ENCODE data around the gene EXOSC10.
"Not testable (repeated sequence)": the region's sequence is repeated elsewhere in the genome, so short reads cannot be mapped to it uniquely, and the experiment has no call there.

The EXOSC10 gene

DNA sequence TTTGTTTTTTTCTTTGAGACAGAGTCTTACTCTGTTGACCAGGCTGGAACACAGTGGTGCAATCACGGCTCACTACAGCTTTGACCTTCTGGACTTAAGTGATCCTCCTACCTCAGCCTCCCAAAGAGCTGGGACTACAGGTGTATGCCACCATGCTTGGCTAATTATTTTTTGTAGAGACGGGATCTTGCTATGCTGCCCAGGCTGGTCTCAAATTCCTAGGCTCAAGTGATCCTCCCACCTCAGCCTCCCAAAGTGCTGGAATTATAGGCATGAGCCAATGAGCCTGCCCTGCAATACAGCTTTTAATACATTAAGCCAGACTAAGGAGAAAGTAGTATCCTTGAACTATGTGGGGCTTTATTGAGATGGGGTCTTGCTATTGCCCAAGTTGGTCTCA, 16.6 kb upstream of the EXOSC10 start:
- TF ChIP-seq, protein P1, sequence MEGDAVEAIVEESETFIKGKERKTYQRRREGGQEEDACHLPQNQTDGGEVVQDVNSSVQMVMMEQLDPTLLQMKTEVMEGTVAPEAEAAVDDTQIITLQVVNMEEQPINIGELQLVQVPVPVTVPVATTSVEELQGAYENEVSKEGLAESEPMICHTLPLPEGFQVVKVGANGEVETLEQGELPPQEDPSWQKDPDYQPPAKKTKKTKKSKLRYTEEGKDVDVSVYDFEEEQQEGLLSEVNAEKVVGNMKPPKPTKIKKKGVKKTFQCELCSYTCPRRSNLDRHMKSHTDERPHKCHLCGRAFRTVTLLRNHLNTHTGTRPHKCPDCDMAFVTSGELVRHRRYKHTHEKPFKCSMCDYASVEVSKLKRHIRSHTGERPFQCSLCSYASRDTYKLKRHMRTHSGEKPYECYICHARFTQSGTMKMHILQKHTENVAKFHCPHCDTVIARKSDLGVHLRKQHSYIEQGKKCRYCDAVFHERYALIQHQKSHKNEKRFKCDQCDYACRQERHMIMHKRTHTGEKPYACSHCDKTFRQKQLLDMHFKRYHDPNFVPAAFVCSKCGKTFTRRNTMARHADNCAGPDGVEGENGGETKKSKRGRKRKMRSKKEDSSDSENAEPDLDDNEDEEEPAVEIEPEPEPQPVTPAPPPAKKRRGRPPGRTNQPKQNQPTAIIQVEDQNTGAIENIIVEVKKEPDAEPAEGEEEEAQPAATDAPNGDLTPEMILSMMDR (IDR thresholded peaks at IDR 0.05; ENCODE audit: low read depth, low read length): no peak
- H3K4me3 ChIP-seq (ENCODE audit: low read depth, low read length): no peak overlapping the region
- no peak for DNase-seq (ENCODE audit: low read depth, low spot score)
- in situ Hi-C loops (cut with HindIII; ENCODE audit: low sequenced_read_pairs): no loop called here

DNA sequence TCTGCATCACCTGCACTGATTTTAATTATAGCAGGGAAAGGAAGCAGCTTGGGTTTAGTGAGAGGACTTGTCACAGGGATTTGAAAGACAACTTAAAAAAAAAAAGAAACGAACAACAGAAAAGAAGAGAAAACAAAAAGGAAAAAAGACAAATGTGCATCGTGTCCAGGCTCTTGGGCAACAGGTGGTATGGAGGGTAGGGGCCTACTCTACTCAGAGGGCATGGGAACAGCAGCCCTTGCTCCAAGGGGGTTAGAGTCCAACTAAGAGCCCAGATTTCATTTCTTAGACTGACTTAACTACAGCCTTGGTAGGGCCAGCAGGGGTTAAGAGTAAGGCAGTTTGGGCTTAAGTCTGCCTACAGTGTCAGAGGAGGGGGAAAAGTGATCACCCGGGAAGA, 15.3 kb upstream of the EXOSC10 start:
- in situ Hi-C loops (cut with HindIII; ENCODE audit: low sequenced_read_pairs): no loop called here
- no peak for DNase-seq (ENCODE audit: low read depth, low spot score)
- H3K4me3 ChIP-seq (ENCODE audit: low read depth, low read length): no peak overlapping the region
- TF ChIP-seq, protein P1 (IDR thresholded peaks at IDR 0.05; ENCODE audit: low read depth, low read length): no peak

DNA sequence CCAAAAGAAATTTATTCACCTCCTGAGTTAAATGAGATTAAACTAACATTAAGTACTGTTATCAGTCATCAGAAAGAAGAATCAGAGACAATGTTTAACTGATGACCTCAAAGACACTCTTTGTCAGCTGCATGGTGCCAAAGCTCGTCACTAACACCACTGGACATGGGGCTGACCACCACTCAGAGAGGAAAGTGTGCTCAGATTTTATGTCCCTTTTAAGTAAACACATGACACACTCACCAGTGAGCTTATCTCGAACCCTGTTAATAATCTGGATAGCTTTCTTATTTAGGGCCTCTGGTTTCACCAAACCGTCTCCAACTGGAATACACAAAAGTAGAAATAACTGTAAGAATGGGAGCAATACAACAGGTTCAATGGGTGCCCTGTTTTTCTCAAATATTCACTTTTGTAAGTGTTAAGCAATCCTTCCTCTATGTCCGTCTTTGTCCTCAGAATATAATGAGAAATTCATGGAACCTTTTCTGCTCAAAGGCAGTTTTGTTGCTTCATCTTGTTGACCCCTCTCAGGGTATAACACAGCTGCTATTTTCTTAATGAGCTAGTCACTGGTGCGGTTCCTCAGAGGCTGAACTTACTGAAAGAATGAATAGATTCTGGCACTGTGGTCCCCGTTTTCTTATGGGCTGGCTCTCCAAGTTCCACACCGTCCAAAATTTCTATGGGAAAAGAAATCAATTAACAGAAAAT, 9.5 kb upstream of the EXOSC10 start:
- in situ Hi-C loops (cut with HindIII; ENCODE audit: low sequenced_read_pairs): no loop called here
- no peak overlapping the region for H3K4me3 ChIP-seq (ENCODE audit: low read depth, low read length)
- TF ChIP-seq, protein P1 (IDR thresholded peaks at IDR 0.05; ENCODE audit: low read depth, low read length): no peak
- no peak for DNase-seq (ENCODE audit: low read depth, low spot score)

DNA sequence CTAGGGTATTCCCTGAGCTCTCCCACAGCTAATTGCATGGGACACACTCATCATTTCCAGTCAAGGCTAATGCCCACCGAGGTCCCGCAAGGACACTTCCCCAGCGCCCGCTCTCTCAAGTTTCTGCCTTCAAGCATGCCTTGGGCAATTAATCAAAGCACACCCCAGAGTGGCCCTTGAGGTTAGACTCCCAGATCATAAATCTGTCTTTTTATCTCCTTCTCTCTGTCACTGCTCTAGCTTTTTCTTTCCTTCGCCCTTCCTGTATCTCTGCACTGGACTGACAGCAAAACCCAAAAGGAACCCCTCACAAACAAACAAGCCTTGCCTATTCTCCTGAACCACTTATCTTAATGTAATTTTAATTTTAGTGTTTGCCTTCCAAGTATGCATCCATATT, 7.9 kb upstream of the EXOSC10 start:
- in situ Hi-C loops (cut with HindIII; ENCODE audit: low sequenced_read_pairs): no loop called here
- TF ChIP-seq, protein P1 (IDR thresholded peaks at IDR 0.05; ENCODE audit: low read depth, low read length): no peak
- no peak overlapping the region for H3K4me3 ChIP-seq (ENCODE audit: low read depth, low read length)
- no peak for DNase-seq (ENCODE audit: low read depth, low spot score)

DNA sequence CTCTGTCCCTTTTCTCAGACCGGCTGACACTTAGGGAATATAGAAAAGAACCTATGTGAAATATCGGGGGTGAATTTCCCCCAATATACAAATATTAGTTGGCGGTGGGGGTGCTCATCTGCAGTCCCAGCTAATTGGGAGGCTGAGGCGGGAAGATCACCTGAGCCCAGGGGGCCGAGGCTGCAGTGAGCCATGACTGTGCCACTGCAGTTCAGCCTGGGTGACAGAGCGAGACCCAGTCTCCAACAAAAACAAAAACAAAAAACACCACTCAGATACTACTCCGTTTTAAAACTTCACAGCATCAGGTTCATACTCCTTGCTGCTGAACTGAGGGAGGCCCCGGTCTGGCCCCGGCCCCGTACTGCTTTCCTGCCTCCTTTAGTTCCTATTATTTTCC, 5.9 kb upstream of the EXOSC10 start:
- TF ChIP-seq, protein P1 (IDR thresholded peaks at IDR 0.05; ENCODE audit: low read depth, low read length): no peak
- no peak for DNase-seq (ENCODE audit: low read depth, low spot score)
- H3K4me3 ChIP-seq (ENCODE audit: low read depth, low read length): no peak overlapping the region
- in situ Hi-C loops (cut with HindIII; ENCODE audit: low sequenced_read_pairs): no loop called here

DNA sequence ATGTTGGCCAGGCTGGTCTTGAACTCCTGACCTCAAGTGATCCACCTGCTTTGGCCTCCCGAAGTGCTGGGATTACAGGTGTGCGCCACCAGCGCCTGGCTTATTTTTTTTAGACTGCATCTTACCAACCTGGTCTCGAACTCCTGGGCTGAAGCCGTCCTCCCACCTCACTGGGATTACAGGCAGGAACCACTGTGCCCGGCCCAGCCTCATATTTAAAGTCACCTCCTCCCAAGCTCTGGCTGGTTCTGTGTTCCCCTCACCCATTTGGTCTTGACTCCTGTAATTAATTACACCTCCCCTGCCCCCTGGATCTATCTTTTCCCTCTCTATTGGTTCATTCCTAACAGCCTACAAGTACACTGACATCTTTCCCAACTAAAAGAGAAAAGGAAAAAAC, 1.7 kb upstream of the EXOSC10 start:
- TF ChIP-seq, protein P1 (IDR thresholded peaks at IDR 0.05; ENCODE audit: low read depth, low read length): no peak
- DNase-seq (ENCODE audit: low read depth, low spot score): no peak
- no peak overlapping the region for H3K4me3 ChIP-seq (ENCODE audit: low read depth, low read length)
- in situ Hi-C loops (cut with HindIII; ENCODE audit: low sequenced_read_pairs): no loop called here

DNA sequence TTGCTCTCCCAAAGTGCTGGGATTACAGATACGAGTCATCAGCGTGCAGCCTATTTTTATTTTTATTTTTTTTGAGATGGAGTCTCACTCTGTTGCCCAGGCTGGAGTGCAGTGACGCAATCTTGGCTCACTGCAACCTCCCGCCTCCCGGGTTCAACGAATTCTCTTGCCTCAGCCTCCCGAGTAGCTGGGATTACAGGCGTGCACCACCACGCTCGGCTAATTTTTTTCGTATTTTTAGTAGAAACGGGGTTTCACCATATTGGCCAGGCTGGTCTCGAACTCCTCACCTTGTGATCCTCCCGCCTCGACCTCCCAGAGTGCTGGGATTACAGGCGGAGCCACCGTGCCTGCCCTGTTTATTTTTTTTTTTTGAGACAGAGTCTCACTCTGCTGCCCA, 1.1 kb upstream of the EXOSC10 start:
- DNase-seq (ENCODE audit: low read depth, low spot score); H3K4me3 ChIP-seq (ENCODE audit: low read depth, low read length); in situ Hi-C loops (cut with HindIII; ENCODE audit: low sequenced_read_pairs): not testable (repeated sequence)

All from astrocyte of the spinal cord (primary cell).